ENCODE data around the gene SH2D3C. TPM values are rescaled to one million over a fixed set of nuclear protein-coding genes. Genes with fewer than 3 reads are reported as not detected.

The SH2D3C gene
- total and polyA plus RNA-seq, 2 of the 4 experiments (the other 2 are of a cell fraction), result under 0.01 to 0.24 TPM

- in situ Hi-C loops (cut with MboI; ENCODE audit: low sequenced_read_pairs) (no loop called here), intact Hi-C loops (cut with micrococcal nuclease) (no loop called here), dilution Hi-C loops (cut with HindIII; ENCODE audit: low sequenced_read_pairs, unreplicated experiment) (no loop called here)
- Histone ChIP-seq H4K8ac (ENCODE audit: low read depth in 2 of 2, low read length in 2 of 2) (no peak overlapping the region), H3K9ac (ENCODE audit: low read depth, low read length) (no peak overlapping the region), H2BK5ac (ENCODE audit: low read depth, low read length, poor library complexity, severe bottlenecking) (no peak overlapping the region), H3K36me3 (ENCODE audit: control insufficient read depth, insufficient read depth, low read length) (no peaks in the 10 kb centered on the region), H3K4ac (ENCODE audit: low read depth, low read length) (no peak overlapping the region), H3K18ac (ENCODE audit: low read depth, low read length) (no peak overlapping the region), H2BK120ac (ENCODE audit: low read depth, low read length) (no peak overlapping the region), H2AFZ (replicated peaks; ENCODE audit: low read length, poor library complexity) (no peak overlapping the region), H3K4me2 (ENCODE audit: low read depth, low read length) (no peak overlapping the region), H3K27ac (ENCODE audit: insufficient read depth, low read length) (no peak overlapping the region), H3K14ac (replicated peaks; ENCODE audit: low read depth, low read length) (no peak overlapping the region), H4K91ac (ENCODE audit: insufficient read depth, low read depth, low read length) (no peak overlapping the region), H2BK20ac (ENCODE audit: low read depth, low read length) (no peak overlapping the region), H4K5ac (ENCODE audit: low read depth, low read length) (no peak overlapping the region), H2AK9ac (replicated peaks; ENCODE audit: low read depth, low read length, poor library complexity) (no peak overlapping the region), H2BK15ac (ENCODE audit: low read depth, low read length) (no peak overlapping the region), H3K27me3 (ENCODE audit: control insufficient read depth, insufficient read depth, low read length) (no peaks in the 10 kb centered on the region), H3K23ac (ENCODE audit: low read depth, low read length) (no peak overlapping the region), H2AK5ac (ENCODE audit: low read depth, low read length) (no peak overlapping the region; the same call in 1 of the 2 replicates), H3K4me1 (ENCODE audit: control insufficient read depth, insufficient read depth, low read length) (peaks cover 3% of the 10 kb centered on the region), H3K9me1 (ENCODE audit: insufficient read depth, low read length) (no peaks in the 10 kb centered on the region), H3K79me1 (ENCODE audit: low read depth in 1 of 2, low read length in 2 of 2) (peaks cover 2 to 14% of the 10 kb centered on the region in 2 experiments; a peak in 3 of 4 replicates), H4K20me1 (ENCODE audit: insufficient read depth, low read length) (peaks cover 7% of the 10 kb centered on the region), H3K4me3 (ENCODE audit: insufficient read depth, low read depth, low read length) (no peak overlapping the region), H3K9me3 (ENCODE audit: control insufficient read depth, insufficient read depth, low read length) (no peaks in the 10 kb centered on the region), H3K56ac (ENCODE audit: extremely low read depth, insufficient read depth, low read length) (no peak overlapping the region)
- no TSS peak for BruUV-seq (replicated peaks)
- WGBS, 2 experiments (ENCODE audit: extremely low coverage in 2 of 2, insufficient read length in 1 of 2), result 93% methylated on average over 5 of the region's 10 CpGs; no CpG with 5 or more reads in 1 of the 2 experiments
- ChIA-PET CTCF (no interaction called here), POLR2A (ENCODE audit: unreplicated experiment) (no interaction called here)
- DNase-seq (no peak), ATAC-seq (ENCODE audit: low read depth) (no peak)
- no peak for TF ChIP-seq ELK1 (IDR thresholded peaks at IDR 0.05; ENCODE audit: borderline replicate concordance, low read depth, low read length)
- no peak for TF ChIP-seq MAFK (IDR thresholded peaks at IDR 0.05; ENCODE audit: low read depth, low read length)
- no peak for TF ChIP-seq MXI1 (IDR thresholded peaks at IDR 0.05; ENCODE audit: borderline replicate concordance, low read depth, low read length)
- TF ChIP-seq RFX5 (IDR thresholded peaks at IDR 0.05; ENCODE audit: low read depth, low read length), result no peak
Observed at GRCh38 chr9:127710204-127710783, 68.2 kb downstream of the SH2D3C start.

Data from IMR-90 (cell line).